HCT116 (cell line): Measurements from ENCODE around the gene XAB2. TPM values are rescaled to one million over a fixed set of nuclear protein-coding genes. Genes with fewer than 3 reads are reported as not detected.

ENCODE experiments used
- ATAC-seq: fragments of 200-7000 bp; cut with Tn5 transposase; 2 replicates; pipeline ENCODE4 v1.9.1; 2020; ENCODE audit warnings: mild to moderate bottlenecking, moderate library complexity
- BruUV-seq: library from RNA; stranded (reverse); fragments of 400-500 nt; replicated peaks from 2 replicates; lab custom pipeline; 2021; lab: Mats Ljungman, UMichigan
- CTCF ChIA-PET: fragments of 300-600 bp; sonication (Branson Sonifier 250); formaldehyde crosslinking; loops from one replicate; lab custom pipeline; 2021; ENCODE audit warnings: antibody characterized with exemption; lab: Charles Lee
- POLR2A ChIA-PET: fragments of 300-600, 350-600 bp; sonication (Branson Sonifier 250); formaldehyde crosslinking; loops from one replicate; lab custom pipeline; 2021; ENCODE audit warnings: antibody characterized with exemption; lab: Charles Lee
- RAD21 ChIA-PET, 2 experiments: fragments of 300-600 bp; sonication (Branson Sonifier 250); formaldehyde crosslinking; loops; one replicate each; lab custom pipeline; 2023; ENCODE audit warnings: low total read pairs in 2 of 2; ENCODE audit not compliant: uncharacterized antibody in 2 of 2, unreplicated experiment in 2 of 2, low non-redundant PET in 1 of 2; lab: Charles Lee
- DNase-seq: peaks from one replicate; pipeline ENCODE4 v3.0.0-alpha.2; 2010; ENCODE audit warnings: low read depth, low spot score
- H2AFZ ChIP-seq: fragments of 200-600 bp; shearing (Covaris generic), sonication (generic); 2 replicates; pipeline ENCODE4 v1.6.1; 2017; ENCODE audit warnings: low read depth, mixed run types, mixed read lengths, antibody characterized with exemption, low read length; ENCODE audit not compliant: poor library complexity, severe bottlenecking
- H3K27ac ChIP-seq: 2 replicates; pipeline ENCODE4 v1.5.1; 2012; ENCODE audit warnings: low read depth, low read length
- H3K27me3 ChIP-seq: fragments of 200-600 bp; sonication (generic); 2 replicates; pipeline ENCODE4 v1.6.1; 2016; ENCODE audit warnings: mixed run types, low read length, mixed read lengths; ENCODE audit not compliant: insufficient read depth
- H3K36me3 ChIP-seq, 2 experiments: fragments of 200-500 bp in 1 of 2; fragments of 200-600 bp in 1 of 2; sonication (Bioruptor generic) in 1 of 2; sonication (generic) in 1 of 2; 2 replicates each; pipeline versions ENCODE4 v1.5.1 to v1.6.1; 2014 to 2016; ENCODE audit warnings: low read length in 2 of 2, inconsistent platforms in 1 of 2, mixed read lengths in 1 of 2, mixed run types in 1 of 2; ENCODE audit not compliant: insufficient read depth in 2 of 2, control insufficient read depth in 1 of 2
- H3K4me1 ChIP-seq, 2 experiments: fragments of 200-600 bp in 1 of 2; sonication (generic) in 1 of 2; 2 replicates each; pipeline versions ENCODE4 v1.5.1 to v1.6.1; 2012 to 2017; ENCODE audit warnings: low read length in 2 of 2, inconsistent platforms in 1 of 2, mild to moderate bottlenecking in 1 of 2, mixed read lengths in 1 of 2, mixed run types in 1 of 2, moderate library complexity in 1 of 2; ENCODE audit not compliant: insufficient read depth in 2 of 2, control insufficient read depth in 1 of 2
- H3K4me2 ChIP-seq: fragments of 200-600 bp; sonication (generic); 2 replicates; pipeline ENCODE4 v1.6.1; 2017; ENCODE audit warnings: mixed run types, low read length, mixed read lengths
- H3K4me3 ChIP-seq, 2 experiments: fragments of 200-600 bp in 1 of 2; sonication (generic) in 1 of 2; replicated peaks in 1 of 2; 2 replicates each; pipeline ENCODE4 v1.5.1; 2011 to 2016; ENCODE audit warnings: low read length in 2 of 2, control low read depth in 1 of 2, low read depth in 1 of 2, mild to moderate bottlenecking in 1 of 2, mixed read lengths in 1 of 2, mixed run types in 1 of 2
- H3K79me2 ChIP-seq: fragments of 200-600 bp; sonication (generic); 2 replicates; pipeline ENCODE4 v1.6.1; 2017; ENCODE audit warnings: mild to moderate bottlenecking, mixed run types, low read length, moderate library complexity, mixed read lengths; ENCODE audit not compliant: insufficient read depth
- H3K9ac ChIP-seq: fragments of 200-600 bp; sonication (generic); 2 replicates; pipeline ENCODE4 v1.6.1; 2016; ENCODE audit warnings: low read length, mixed read lengths
- H3K9me2 ChIP-seq: fragments of 200-600 bp; sonication (generic), shearing (Covaris generic); 2 replicates; pipeline ENCODE4 v1.6.1; 2017; ENCODE audit warnings: mixed run types, mild to moderate bottlenecking, moderate library complexity; ENCODE audit not compliant: insufficient read depth
- H3K9me3 ChIP-seq, 2 experiments: fragments of 200-500 bp in 1 of 2; fragments of 200-600 bp in 1 of 2; sonication (Bioruptor generic) in 1 of 2; sonication (generic) in 1 of 2; 2 replicates each; pipeline ENCODE4 v1.6.1; 2014 to 2017; ENCODE audit warnings: low read length in 2 of 2, mixed read lengths in 2 of 2, inconsistent platforms in 1 of 2, low read depth in 1 of 2, mild to moderate bottlenecking in 1 of 2, mixed run types in 1 of 2, moderate library complexity in 1 of 2; ENCODE audit not compliant: control insufficient read depth in 1 of 2, insufficient read depth in 1 of 2
- H4K20me1 ChIP-seq: fragments of 200-600 bp; sonication (generic), shearing (Covaris generic); 2 replicates; pipeline ENCODE4 v1.6.1; 2017; ENCODE audit warnings: mixed run types, mild to moderate bottlenecking, moderate library complexity; ENCODE audit not compliant: insufficient read depth
- ATF3 ChIP-seq: IDR thresholded peaks from 2 replicates; pipeline ENCODE4 v1.6.1; 2012
- CBX3 ChIP-seq: IDR thresholded peaks from 2 replicates; pipeline ENCODE4 v1.6.1; 2012; ENCODE audit warnings: low read depth
- CEBPB ChIP-seq: IDR thresholded peaks from 2 replicates; pipeline ENCODE4 v1.6.1; 2012; ENCODE audit warnings: low read depth
- ELF1 ChIP-seq: IDR thresholded peaks from 2 replicates; pipeline ENCODE4 v1.6.1; 2012; ENCODE audit warnings: low read depth, borderline replicate concordance
- EZH2 ChIP-seq: fragments of 200-600 bp; sonication (generic); IDR thresholded peaks from 2 replicates; pipeline ENCODE4 v1.6.1; 2017; ENCODE audit warnings: antibody characterized with exemption, mixed run types
- EZH2phosphoT487 ChIP-seq: fragments of 200-600 bp; IDR thresholded peaks from 2 replicates; pipeline ENCODE4 v1.6.1; 2018; ENCODE audit warnings: antibody characterized with exemption, borderline replicate concordance
- JUND ChIP-seq: IDR thresholded peaks from 2 replicates; pipeline ENCODE4 v1.6.1; 2012
- POLR2A ChIP-seq: IDR thresholded peaks from 2 replicates; pipeline ENCODE4 v1.7.0; 2011; ENCODE audit warnings: borderline replicate concordance; ENCODE audit not compliant: insufficient read depth, insufficient read length; ENCODE audit errors: extremely low read depth
- POLR2AphosphoS5 ChIP-seq: IDR thresholded peaks from 2 replicates; pipeline ENCODE4 v1.6.1; 2011; ENCODE audit warnings: mild to moderate bottlenecking, low read depth, low read length, moderate library complexity
- RAD21 ChIP-seq: IDR thresholded peaks from 2 replicates; pipeline ENCODE4 v1.6.1; 2012; ENCODE audit warnings: low read depth, mild to moderate bottlenecking
- REST ChIP-seq: IDR thresholded peaks from 2 replicates; pipeline ENCODE4 v1.6.1; 2012; ENCODE audit warnings: low read depth
- SIN3A ChIP-seq: IDR thresholded peaks from 2 replicates; pipeline ENCODE4 v1.6.1; 2012; ENCODE audit warnings: low read depth
- SRF ChIP-seq: IDR thresholded peaks from 2 replicates; pipeline ENCODE4 v1.6.1; 2012; ENCODE audit warnings: low read depth
- TCF7L2 ChIP-seq: IDR thresholded peaks from 2 replicates; pipeline ENCODE4 v1.7.0; 2011; ENCODE audit warnings: borderline replicate concordance, inconsistent platforms; ENCODE audit not compliant: insufficient read depth, insufficient read length; ENCODE audit errors: extremely low read depth
- ZBTB33 ChIP-seq: IDR thresholded peaks from 2 replicates; pipeline ENCODE4 v1.6.1; 2011; ENCODE audit warnings: mild to moderate bottlenecking, low read length, moderate library complexity; ENCODE audit not compliant: insufficient replicate concordance; ENCODE audit errors: extremely low read depth
- ZFX ChIP-seq: fragments of 450-650 bp; IDR thresholded peaks from 2 replicates; pipeline ENCODE4 v1.6.1; 2017
- intact Hi-C: fragments of 100-400 bp; cut with micrococcal nuclease; formaldehyde crosslinking; loops from 2 replicates; pipeline ENCODE4 v1.10.0; 2022
- total RNA-seq: library from RNA; stranded (reverse); gene quantifications from one replicate; pipeline ENCODE4 v1.2.1, GENCODE V29; 2021; ENCODE audit not compliant: unreplicated experiment

The XAB2 gene
- total RNA-seq, 1 experiment from 2014 or later: 103 TPM

GRCh38 chr19:7607212-7607873, 22.0 kb downstream of the XAB2 start:
- ChIA-PET RAD21 (no interaction called here), CTCF (interaction anchor here (0.5 to 1.2 kb wide), 2 partner anchors 39 kb away, joined by 3 to 4 read pairs; no protein-coding TSS in a partner anchor), POLR2A (no interaction called here)
- no peaks in the 10 kb centered on the region for H3K9me2 ChIP-seq
- H3K9me3 ChIP-seq: no peaks in the 10 kb centered on the region
- BruUV-seq: no TSS peak
- H4K20me1 ChIP-seq: no peaks in the 10 kb centered on the region
- peaks cover 13% of the 10 kb centered on the region; the same call in 1 of the 2 replicates for H3K79me2 ChIP-seq
- no peak overlapping the region for H3K9ac ChIP-seq
- H3K27me3 ChIP-seq: no peaks in the 10 kb centered on the region
- H3K36me3 ChIP-seq: peaks cover 3 to 7% of the 10 kb centered on the region in 2 experiments
- peaks cover 5 to 33% of the 10 kb centered on the region in 2 experiments for H3K4me1 ChIP-seq
- ATAC-seq (no peak), DNase-seq (no peak)
- H3K4me3 ChIP-seq: no peak overlapping the region
- H3K4me2 ChIP-seq: no peak overlapping the region
- H3K27ac ChIP-seq: no peak overlapping the region
- no peak overlapping the region for H2AFZ ChIP-seq
- intact Hi-C loops: no loop called here
- TF ChIP-seq RAD21 (no peak), EZH2 (no peak), ATF3 (no peak), SRF (no peak), ELF1 (no peak), ZFX (no peak), ZBTB33 (no peak), REST (no peak), TCF7L2 (no peak), POLR2AphosphoS5 (no peak), SIN3A (no peak), POLR2A (no peak), JUND (no peak), CEBPB (no peak), EZH2phosphoT487 (no peak), CBX3 (no peak)
- TF ChIP-seq, all 23 proteins: peak for 0
